Activated naive CD4-positive, alpha-beta T cell treated with anti-CD3 and anti-CD28 coated beads, Interleukin-2, amount 50 U/mL, for 24 hours (primary cell): ENCODE results near the gene MTA1.

ENCODE experiments used
- H3K27ac Mint-ChIP-seq: one replicate; pipeline ENCODE4 v1.8.0; 2021; ENCODE audit warnings: mild to moderate bottlenecking, mixed read lengths
- H3K27me3 Mint-ChIP-seq: one replicate; pipeline ENCODE4 v1.8.0; 2021; ENCODE audit warnings: mixed read lengths
- H3K36me3 Mint-ChIP-seq: one replicate; pipeline ENCODE4 v1.8.0; 2021; ENCODE audit warnings: mixed read lengths
- H3K4me1 Mint-ChIP-seq: one replicate; pipeline ENCODE4 v1.8.0; 2021; ENCODE audit warnings: mixed read lengths
- H3K4me3 Mint-ChIP-seq: one replicate; pipeline ENCODE4 v1.8.0; 2021; ENCODE audit warnings: mild to moderate bottlenecking, mixed read lengths
- H3K9me3 Mint-ChIP-seq: one replicate; pipeline ENCODE4 v1.8.0; 2021; ENCODE audit warnings: mixed read lengths

The MTA1 gene

GRCh38 chr14:105413544-105413886 lies 6.1 kb upstream of the MTA1 start:
- peaks cover 4% of the 10 kb centered on the region for H3K27me3 Mint-ChIP-seq
- no peaks in the 10 kb centered on the region for H3K9me3 Mint-ChIP-seq
- peaks cover 12% of the 10 kb centered on the region for H3K4me1 Mint-ChIP-seq
- no peaks in the 10 kb centered on the region for H3K36me3 Mint-ChIP-seq
- H3K4me3 Mint-ChIP-seq: no peak overlapping the region
- H3K27ac Mint-ChIP-seq: no peak overlapping the region

- Mint-ChIP-seq H3K27me3 (peaks cover 4% of the 10 kb centered on the region), H3K4me1 (peaks cover 16% of the 10 kb centered on the region), H3K27ac (peak overlapping the region; percentile 30), H3K4me3 (peak overlapping the region; percentile 86), H3K36me3 (no peaks in the 10 kb centered on the region), H3K9me3 (no peaks in the 10 kb centered on the region)
These were observed 4.9 kb upstream of the MTA1 start for GRCh38 chr14:105414456-105415371.

GRCh38 chr14:105415481-105416428 lies 3.9 kb upstream of the MTA1 start:
- Mint-ChIP-seq H3K4me3 (peak overlapping the region; percentile 86), H3K27me3 (peaks cover 4% of the 10 kb centered on the region), H3K27ac (no peak overlapping the region)

GRCh38 chr14:105416671-105417070 lies 3.0 kb upstream of the MTA1 start:
- peaks cover 16% of the 10 kb centered on the region for H3K4me1 Mint-ChIP-seq
- H3K27me3 Mint-ChIP-seq: peaks cover 4% of the 10 kb centered on the region
- peak overlapping the region; percentile 53 for H3K27ac Mint-ChIP-seq
- peak overlapping the region; percentile 36 for H3K4me3 Mint-ChIP-seq
- no peaks in the 10 kb centered on the region for H3K9me3 Mint-ChIP-seq
- no peaks in the 10 kb centered on the region for H3K36me3 Mint-ChIP-seq

More at GRCh38 chr14:105415481-105416428, 3.9 kb upstream of the MTA1 start:
- Mint-ChIP-seq H3K36me3 (no peaks in the 10 kb centered on the region), H3K4me1 (peaks cover 16% of the 10 kb centered on the region), H3K9me3 (no peaks in the 10 kb centered on the region)

- peaks cover 26% of the 10 kb centered on the region for H3K4me1 Mint-ChIP-seq
- H3K27me3 Mint-ChIP-seq: peaks cover 4% of the 10 kb centered on the region
These were observed 1.9 kb upstream of the MTA1 start for GRCh38 chr14:105417690-105418121.

GRCh38 chr14:105418269-105419194 lies 1.1 kb upstream of the MTA1 start:
- Mint-ChIP-seq H3K4me3 (peak overlapping the region; percentile 70), H3K27me3 (peaks cover 1% of the 10 kb centered on the region)

More at GRCh38 chr14:105417690-105418121, 1.9 kb upstream of the MTA1 start:
- H3K27ac Mint-ChIP-seq: peak overlapping the region; percentile 41
- no peaks in the 10 kb centered on the region for H3K36me3 Mint-ChIP-seq
- H3K4me3 Mint-ChIP-seq: peak overlapping the region; percentile 36
- no peaks in the 10 kb centered on the region for H3K9me3 Mint-ChIP-seq

GRCh38 chr14:105420101-105420973 lies 710 bp downstream of the MTA1 start:
- no peaks in the 10 kb centered on the region for H3K27me3 Mint-ChIP-seq
- peak overlapping the region; percentile 91 for H3K4me3 Mint-ChIP-seq
- peak overlapping the region; percentile 92 for H3K27ac Mint-ChIP-seq
- H3K36me3 Mint-ChIP-seq: no peaks in the 10 kb centered on the region
- peaks cover 25% of the 10 kb centered on the region for H3K4me1 Mint-ChIP-seq
- no peaks in the 10 kb centered on the region for H3K9me3 Mint-ChIP-seq

More at GRCh38 chr14:105418269-105419194, 1.1 kb upstream of the MTA1 start:
- Mint-ChIP-seq H3K27ac (peak overlapping the region; percentile 72), H3K9me3 (no peaks in the 10 kb centered on the region), H3K4me1 (peaks cover 25% of the 10 kb centered on the region), H3K36me3 (no peaks in the 10 kb centered on the region)

GRCh38 chr14:105420974-105421674 lies 1.5 kb downstream of the MTA1 start:
- no peaks in the 10 kb centered on the region for H3K9me3 Mint-ChIP-seq
- peaks cover 24% of the 10 kb centered on the region for H3K4me1 Mint-ChIP-seq
- peak overlapping the region; percentile 91 for H3K4me3 Mint-ChIP-seq
- peak overlapping the region; percentile 92 for H3K27ac Mint-ChIP-seq
- no peaks in the 10 kb centered on the region for H3K27me3 Mint-ChIP-seq
- H3K36me3 Mint-ChIP-seq: no peaks in the 10 kb centered on the region

GRCh38 chr14:105421723-105422615 lies 2.3 kb downstream of the MTA1 start:
- no peaks in the 10 kb centered on the region for H3K27me3 Mint-ChIP-seq
- H3K4me3 Mint-ChIP-seq: peak overlapping the region; percentile 91
- peaks cover 2% of the 10 kb centered on the region for H3K36me3 Mint-ChIP-seq
- no peaks in the 10 kb centered on the region for H3K9me3 Mint-ChIP-seq
- peak overlapping the region; percentile 77 for H3K27ac Mint-ChIP-seq
- H3K4me1 Mint-ChIP-seq: peaks cover 23% of the 10 kb centered on the region

GRCh38 chr14:105422695-105423487 lies 3.3 kb downstream of the MTA1 start:
- Mint-ChIP-seq H3K27me3 (no peaks in the 10 kb centered on the region), H3K9me3 (no peaks in the 10 kb centered on the region), H3K27ac (peak overlapping the region; percentile 77), H3K4me1 (peaks cover 28% of the 10 kb centered on the region), H3K4me3 (peak overlapping the region; percentile 91), H3K36me3 (peaks cover 4% of the 10 kb centered on the region)

GRCh38 chr14:105423488-105424195 lies 4.0 kb downstream of the MTA1 start:
- no peak overlapping the region for H3K27ac Mint-ChIP-seq
- H3K9me3 Mint-ChIP-seq: no peaks in the 10 kb centered on the region
- H3K36me3 Mint-ChIP-seq: peaks cover 7% of the 10 kb centered on the region
- H3K27me3 Mint-ChIP-seq: no peaks in the 10 kb centered on the region
- H3K4me1 Mint-ChIP-seq: peaks cover 31% of the 10 kb centered on the region
- H3K4me3 Mint-ChIP-seq: no peak overlapping the region

GRCh38 chr14:105424861-105425260 lies 5.2 kb downstream of the MTA1 start:
- H3K27me3 Mint-ChIP-seq: no peaks in the 10 kb centered on the region
- H3K4me3 Mint-ChIP-seq: no peak overlapping the region
- peaks cover 7% of the 10 kb centered on the region for H3K36me3 Mint-ChIP-seq
- no peaks in the 10 kb centered on the region for H3K9me3 Mint-ChIP-seq
- H3K27ac Mint-ChIP-seq: no peak overlapping the region
- peaks cover 28% of the 10 kb centered on the region for H3K4me1 Mint-ChIP-seq
